ENCODE data around the gene FEM1A.
A peak's percentile ranks its signal among the peaks of the same experiment; 100 is the strongest.

DNA sequence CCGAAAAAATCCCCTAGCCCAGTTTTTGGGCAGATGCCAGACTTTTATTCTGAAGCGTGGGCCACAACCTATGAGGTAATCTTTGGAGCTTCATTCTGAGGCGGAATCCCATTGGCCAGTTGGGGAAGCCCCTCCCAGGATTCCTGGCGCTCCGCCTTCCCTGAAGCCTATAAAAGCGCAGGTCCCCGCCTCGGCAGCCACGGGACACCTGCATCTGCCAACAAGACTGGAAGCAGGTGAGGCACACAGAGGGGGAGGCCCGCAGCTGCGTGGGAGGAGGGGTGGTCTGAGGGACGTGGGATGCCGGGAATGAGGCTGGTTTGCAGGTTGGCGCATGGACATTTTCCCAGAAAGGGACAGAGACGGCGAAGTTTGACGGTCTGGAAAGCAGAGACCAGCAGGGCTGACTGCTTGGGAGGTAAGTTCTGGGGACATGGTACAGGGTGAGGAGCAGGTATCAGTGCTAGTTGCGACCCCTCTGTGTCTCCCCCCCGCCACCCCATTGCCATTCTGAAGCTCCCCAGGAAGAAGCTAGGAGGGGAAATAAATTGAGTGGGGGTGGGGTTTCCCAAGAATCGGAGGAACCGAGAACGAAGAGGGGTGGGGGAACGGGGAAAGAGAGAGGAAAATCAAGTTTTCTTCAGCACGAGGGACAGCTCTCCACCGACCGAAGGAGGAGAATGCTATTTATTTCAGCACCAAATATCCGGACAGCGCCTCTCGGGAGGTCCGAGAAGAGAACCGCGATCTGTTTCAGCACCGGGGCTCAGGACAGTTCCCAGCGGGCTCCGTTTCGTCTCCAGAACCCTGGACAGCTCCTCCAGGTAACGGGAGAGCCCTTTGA is 22.4 kb upstream of the FEM1A start:
- TF ChIP-seq, protein P1, sequence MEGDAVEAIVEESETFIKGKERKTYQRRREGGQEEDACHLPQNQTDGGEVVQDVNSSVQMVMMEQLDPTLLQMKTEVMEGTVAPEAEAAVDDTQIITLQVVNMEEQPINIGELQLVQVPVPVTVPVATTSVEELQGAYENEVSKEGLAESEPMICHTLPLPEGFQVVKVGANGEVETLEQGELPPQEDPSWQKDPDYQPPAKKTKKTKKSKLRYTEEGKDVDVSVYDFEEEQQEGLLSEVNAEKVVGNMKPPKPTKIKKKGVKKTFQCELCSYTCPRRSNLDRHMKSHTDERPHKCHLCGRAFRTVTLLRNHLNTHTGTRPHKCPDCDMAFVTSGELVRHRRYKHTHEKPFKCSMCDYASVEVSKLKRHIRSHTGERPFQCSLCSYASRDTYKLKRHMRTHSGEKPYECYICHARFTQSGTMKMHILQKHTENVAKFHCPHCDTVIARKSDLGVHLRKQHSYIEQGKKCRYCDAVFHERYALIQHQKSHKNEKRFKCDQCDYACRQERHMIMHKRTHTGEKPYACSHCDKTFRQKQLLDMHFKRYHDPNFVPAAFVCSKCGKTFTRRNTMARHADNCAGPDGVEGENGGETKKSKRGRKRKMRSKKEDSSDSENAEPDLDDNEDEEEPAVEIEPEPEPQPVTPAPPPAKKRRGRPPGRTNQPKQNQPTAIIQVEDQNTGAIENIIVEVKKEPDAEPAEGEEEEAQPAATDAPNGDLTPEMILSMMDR (IDR thresholded peaks at IDR 0.05), result no peak
- TF ChIP-seq POLR2AphosphoS5 (IDR thresholded peaks at IDR 0.05; ENCODE audit: low read depth, low read length) (no peak; the same call in 1 of the 2 replicates), SIN3A (IDR thresholded peaks at IDR 0.05; ENCODE audit: borderline replicate concordance, insufficient read depth, low read depth, low read length) (peak; percentile 92; the same call in 1 of the 2 replicates), TCF7L2 (IDR thresholded peaks at IDR 0.05; ENCODE audit: low read depth, low read length) (no peak)
- TF ChIP-seq, protein P2, sequence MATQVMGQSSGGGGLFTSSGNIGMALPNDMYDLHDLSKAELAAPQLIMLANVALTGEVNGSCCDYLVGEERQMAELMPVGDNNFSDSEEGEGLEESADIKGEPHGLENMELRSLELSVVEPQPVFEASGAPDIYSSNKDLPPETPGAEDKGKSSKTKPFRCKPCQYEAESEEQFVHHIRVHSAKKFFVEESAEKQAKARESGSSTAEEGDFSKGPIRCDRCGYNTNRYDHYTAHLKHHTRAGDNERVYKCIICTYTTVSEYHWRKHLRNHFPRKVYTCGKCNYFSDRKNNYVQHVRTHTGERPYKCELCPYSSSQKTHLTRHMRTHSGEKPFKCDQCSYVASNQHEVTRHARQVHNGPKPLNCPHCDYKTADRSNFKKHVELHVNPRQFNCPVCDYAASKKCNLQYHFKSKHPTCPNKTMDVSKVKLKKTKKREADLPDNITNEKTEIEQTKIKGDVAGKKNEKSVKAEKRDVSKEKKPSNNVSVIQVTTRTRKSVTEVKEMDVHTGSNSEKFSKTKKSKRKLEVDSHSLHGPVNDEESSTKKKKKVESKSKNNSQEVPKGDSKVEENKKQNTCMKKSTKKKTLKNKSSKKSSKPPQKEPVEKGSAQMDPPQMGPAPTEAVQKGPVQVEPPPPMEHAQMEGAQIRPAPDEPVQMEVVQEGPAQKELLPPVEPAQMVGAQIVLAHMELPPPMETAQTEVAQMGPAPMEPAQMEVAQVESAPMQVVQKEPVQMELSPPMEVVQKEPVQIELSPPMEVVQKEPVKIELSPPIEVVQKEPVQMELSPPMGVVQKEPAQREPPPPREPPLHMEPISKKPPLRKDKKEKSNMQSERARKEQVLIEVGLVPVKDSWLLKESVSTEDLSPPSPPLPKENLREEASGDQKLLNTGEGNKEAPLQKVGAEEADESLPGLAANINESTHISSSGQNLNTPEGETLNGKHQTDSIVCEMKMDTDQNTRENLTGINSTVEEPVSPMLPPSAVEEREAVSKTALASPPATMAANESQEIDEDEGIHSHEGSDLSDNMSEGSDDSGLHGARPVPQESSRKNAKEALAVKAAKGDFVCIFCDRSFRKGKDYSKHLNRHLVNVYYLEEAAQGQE (IDR thresholded peaks at IDR 0.05; ENCODE audit: insufficient read depth in 1 of 2, low read depth in 2 of 2, low read length in 1 of 2), result peak; percentile 99
